Endothelial cell of umbilical vein (primary cell): ENCODE data around the gene NAT10. TPM values are rescaled to one million over a fixed set of nuclear protein-coding genes. Genes with fewer than 3 reads are reported as not detected.

ENCODE experiments used
- BruUV-seq: library from RNA; stranded (reverse); fragments of 400-500 nt; replicated peaks from 2 replicates; lab custom pipeline; 2021; lab: Mats Ljungman, UMichigan
- CTCF ChIA-PET: fragments of 300-600, 350-600 bp; sonication (Branson Sonifier 250); formaldehyde crosslinking; loops from one replicate; lab custom pipeline; 2021; ENCODE audit warnings: antibody characterized with exemption, inconsistent platforms; lab: Charles Lee
- POLR2A ChIA-PET: fragments of 300-600, 350-600 bp; sonication (Branson Sonifier 250); formaldehyde crosslinking; loops from one replicate; lab custom pipeline; 2021; ENCODE audit warnings: antibody characterized with exemption, inconsistent platforms; lab: Charles Lee
- DNase-seq: peaks from one replicate; pipeline ENCODE4 v3.0.0-alpha.2; 2011; ENCODE audit warnings: low read depth, low spot score
- FAIRE-seq: peaks from 2 replicates; lab custom pipeline; 2011; peaks lifted over from hg19 to GRCh38; lab: Jason Lieb, UNC
- H2AFZ ChIP-seq: 2 replicates; pipeline ENCODE4 v1.6.0; 2012; ENCODE audit warnings: low read depth, low read length, control low read depth, inconsistent platforms
- H3K27ac ChIP-seq: 2 replicates; pipeline ENCODE4 v1.5.1; 2011; ENCODE audit warnings: low read depth, mild to moderate bottlenecking, control low read depth, low read length, moderate library complexity; ENCODE audit not compliant: insufficient read depth
- H3K27me3 ChIP-seq, 2 experiments: 2 replicates each; pipeline versions ENCODE4 v1.6.0 to v1.6.1; 2011; ENCODE audit warnings: low read length in 2 of 2, mixed read lengths in 1 of 2; ENCODE audit not compliant: control insufficient read depth in 2 of 2, insufficient read depth in 2 of 2
- H3K36me3 ChIP-seq, 2 experiments: 2 replicates in 1 of 2; 3 replicates in 1 of 2; pipeline ENCODE4 v1.5.1; 2011; ENCODE audit warnings: low read length in 2 of 2, mild to moderate bottlenecking in 1 of 2, moderate library complexity in 1 of 2; ENCODE audit not compliant: control insufficient read depth in 2 of 2, insufficient read depth in 2 of 2; ENCODE audit errors: extremely low read depth in 1 of 2
- H3K4me1 ChIP-seq: 3 replicates; pipeline ENCODE4 v1.5.1; 2011; ENCODE audit warnings: mild to moderate bottlenecking, low read length; ENCODE audit not compliant: control insufficient read depth, insufficient read depth; ENCODE audit errors: extremely low read depth
- H3K4me2 ChIP-seq: 2 replicates; pipeline ENCODE4 v1.6.1; 2011; ENCODE audit warnings: low read length, control low read depth, mixed read lengths; ENCODE audit not compliant: insufficient read depth
- H3K4me3 ChIP-seq, 3 experiments: fragments of 200-600 bp in 1 of 3; sonication (generic), shearing (Covaris generic) in 1 of 3; replicated peaks in 1 of 3; 2 replicates each; pipeline ENCODE4 v1.5.1; 2011 to 2016; ENCODE audit warnings: control low read depth in 3 of 3, low read length in 3 of 3, mild to moderate bottlenecking in 2 of 3, inconsistent platforms in 1 of 3, low read depth in 1 of 3, moderate library complexity in 1 of 3; ENCODE audit not compliant: insufficient read depth in 1 of 3
- H3K79me2 ChIP-seq: 2 replicates; pipeline ENCODE4 v1.6.0; 2012; ENCODE audit warnings: low read length, inconsistent platforms; ENCODE audit not compliant: control insufficient read depth, insufficient read depth
- H3K9ac ChIP-seq: replicated peaks from 2 replicates; pipeline ENCODE3; 2011; ENCODE audit warnings: low read length, control low read depth; ENCODE audit not compliant: insufficient read depth; ENCODE audit errors: extremely low read depth
- H3K9me1 ChIP-seq: replicated peaks from 3 replicates; pipeline ENCODE4 v1.6.0; 2011; ENCODE audit warnings: mild to moderate bottlenecking, low read length; ENCODE audit not compliant: control insufficient read depth, insufficient read depth; ENCODE audit errors: extremely low read depth
- H3K9me3 ChIP-seq: replicated peaks from 2 replicates; pipeline ENCODE4 v1.5.1; 2012; ENCODE audit warnings: low read length, inconsistent platforms; ENCODE audit not compliant: control insufficient read depth, insufficient read depth
- H4K20me1 ChIP-seq: replicated peaks from 2 replicates; pipeline ENCODE3; 2011; ENCODE audit warnings: mild to moderate bottlenecking, low read length; ENCODE audit not compliant: control insufficient read depth, insufficient read depth; ENCODE audit errors: extremely low read depth
- EZH2 ChIP-seq: IDR thresholded peaks from 2 replicates; pipeline ENCODE4 v1.6.1; 2012; ENCODE audit warnings: borderline replicate concordance, low read depth, mild to moderate bottlenecking, moderate library complexity, low read length, inconsistent platforms; ENCODE audit not compliant: severe bottlenecking
- FOS ChIP-seq: IDR thresholded peaks from 2 replicates; pipeline ENCODE4 v1.6.1; 2011; ENCODE audit warnings: mild to moderate bottlenecking, low read length, moderate library complexity, borderline replicate concordance; ENCODE audit not compliant: insufficient read depth
- GATA2 ChIP-seq: IDR thresholded peaks from 2 replicates; pipeline ENCODE4 v1.7.0; 2011; ENCODE audit warnings: low read depth, mild to moderate bottlenecking, moderate library complexity, mixed read lengths, low read length; ENCODE audit not compliant: insufficient read length, insufficient read depth
- JUN ChIP-seq: IDR thresholded peaks from 2 replicates; pipeline ENCODE4 v1.6.1; 2011; ENCODE audit warnings: borderline replicate concordance, low read depth; ENCODE audit not compliant: insufficient read length, insufficient read depth
- MAX ChIP-seq: IDR thresholded peaks from 2 replicates; pipeline ENCODE4 v1.6.1; 2011; ENCODE audit not compliant: insufficient read depth, insufficient read length
- MYC ChIP-seq: IDR thresholded peaks from one replicate; pipeline ENCODE4 v1.6.1; 2011; ENCODE audit warnings: mild to moderate bottlenecking, low read depth, low read length
- POLR2A ChIP-seq: IDR thresholded peaks from 2 replicates; pipeline ENCODE4 v1.6.1; 2012; ENCODE audit warnings: low read depth, mild to moderate bottlenecking, control low read depth, low read length
- POLR2AphosphoS5 ChIP-seq: IDR thresholded peaks from 2 replicates; pipeline ENCODE4 v1.6.1; 2012; ENCODE audit warnings: low read depth, mild to moderate bottlenecking, control low read depth, low read length, moderate library complexity; ENCODE audit not compliant: insufficient read depth
- dilution Hi-C: fragments of 300-500 bp; cut with MboI; formaldehyde crosslinking; loops from one replicate; pipeline ENCODE4 v1.15.0; 2019; ENCODE audit warnings: low sequenced_read_pairs; ENCODE audit not compliant: extremely low pct_ligation_motif_present
- intact Hi-C: fragments of 100-400 bp; cut with micrococcal nuclease; formaldehyde crosslinking; loops from one replicate; pipeline ENCODE4 v1.10.0; 2022
- polyA plus RNA-seq, 4 experiments: library from polyadenylated mRNA; depleted of rRNA in 3 of 4; stranded (reverse) in 3 of 4; unstranded in 1 of 4; fragments of >200 nt; gene quantifications; 2 replicates each; pipeline versions ENCODE4 v1.2.1 to v1.2.3, GENCODE V29; 2011 to 2012; ENCODE audit warnings: missing spikeins in 1 of 4
- total RNA-seq: library from RNA; stranded (reverse); gene quantifications from 2 replicates; pipeline ENCODE4 v1.2.3, GENCODE V29; 2021
- TF ChIP-seq, protein P1 (sequence below), 2 donors: IDR thresholded peaks; 1 replicate in 1 of 2; 2 replicates in 1 of 2; pipeline ENCODE4 v1.5.1; 2011; ENCODE audit warnings: low read length in 2 of 2, mild to moderate bottlenecking in 2 of 2, moderate library complexity in 2 of 2, control low read depth in 1 of 2, inconsistent platforms in 1 of 2, low read depth in 1 of 2; ENCODE audit not compliant: insufficient read depth in 1 of 2; ENCODE audit errors: extremely low read depth in 1 of 2

Gene NAT10
- total and polyA plus RNA-seq, 2 donors (not counting 3 experiments of a cell fraction or from before 2014, with no cell fraction given): 32.0 to 57.6 TPM

DNA sequence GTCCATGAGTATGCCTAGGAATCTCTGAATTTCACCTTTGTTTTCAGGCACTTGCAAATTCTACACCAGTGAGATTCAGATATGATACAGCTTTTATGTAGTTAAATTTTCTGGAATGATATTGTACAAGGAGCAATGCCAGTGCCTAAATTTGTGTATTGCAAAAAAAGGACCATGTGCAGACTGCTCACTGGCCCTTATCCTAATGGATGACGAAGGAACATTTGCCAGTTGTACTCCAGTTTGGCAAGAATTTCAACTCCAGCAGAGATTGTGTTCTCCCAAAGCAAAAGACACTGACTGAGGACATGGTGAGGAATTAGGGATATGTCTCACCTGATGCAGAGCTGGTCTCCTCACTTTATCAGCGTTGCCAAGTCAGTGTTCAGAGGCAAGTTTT, 8.6 kb downstream of the NAT10 start:
- H3K9ac ChIP-seq: no peak overlapping the region
- H3K9me1 ChIP-seq: no peaks in the 10 kb centered on the region
- TF ChIP-seq GATA2 (no peak), POLR2AphosphoS5 (no peak), POLR2A (no peak), MYC (no peak), JUN (no peak), MAX (no peak), FOS (no peak), EZH2 (no peak)
- TF ChIP-seq, protein P1, sequence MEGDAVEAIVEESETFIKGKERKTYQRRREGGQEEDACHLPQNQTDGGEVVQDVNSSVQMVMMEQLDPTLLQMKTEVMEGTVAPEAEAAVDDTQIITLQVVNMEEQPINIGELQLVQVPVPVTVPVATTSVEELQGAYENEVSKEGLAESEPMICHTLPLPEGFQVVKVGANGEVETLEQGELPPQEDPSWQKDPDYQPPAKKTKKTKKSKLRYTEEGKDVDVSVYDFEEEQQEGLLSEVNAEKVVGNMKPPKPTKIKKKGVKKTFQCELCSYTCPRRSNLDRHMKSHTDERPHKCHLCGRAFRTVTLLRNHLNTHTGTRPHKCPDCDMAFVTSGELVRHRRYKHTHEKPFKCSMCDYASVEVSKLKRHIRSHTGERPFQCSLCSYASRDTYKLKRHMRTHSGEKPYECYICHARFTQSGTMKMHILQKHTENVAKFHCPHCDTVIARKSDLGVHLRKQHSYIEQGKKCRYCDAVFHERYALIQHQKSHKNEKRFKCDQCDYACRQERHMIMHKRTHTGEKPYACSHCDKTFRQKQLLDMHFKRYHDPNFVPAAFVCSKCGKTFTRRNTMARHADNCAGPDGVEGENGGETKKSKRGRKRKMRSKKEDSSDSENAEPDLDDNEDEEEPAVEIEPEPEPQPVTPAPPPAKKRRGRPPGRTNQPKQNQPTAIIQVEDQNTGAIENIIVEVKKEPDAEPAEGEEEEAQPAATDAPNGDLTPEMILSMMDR (IDR thresholded peaks at IDR 0.05; ENCODE audit: extremely low read depth in 1 of 2, insufficient read depth in 1 of 2, low read depth in 1 of 2, low read length in 2 of 2): no peak
- DNase-seq (no peak), FAIRE-seq (no peak)
- POLR2A ChIA-PET: no interaction called here
- no peak overlapping the region for H3K4me2 ChIP-seq
- intact Hi-C loops (no loop called here), dilution Hi-C loops (no loop called here)
- no peak overlapping the region for H3K4me3 ChIP-seq
- CTCF ChIA-PET: no interaction called here
- peaks cover 3% of the 10 kb centered on the region for H3K79me2 ChIP-seq
- H4K20me1 ChIP-seq: no peaks in the 10 kb centered on the region
- H3K9me3 ChIP-seq: no peaks in the 10 kb centered on the region
- BruUV-seq: no TSS peak
- H2AFZ ChIP-seq: no peak overlapping the region
- no peaks in the 10 kb centered on the region for H3K27me3 ChIP-seq
- H3K27ac ChIP-seq: no peak overlapping the region
- H3K4me1 ChIP-seq: no peaks in the 10 kb centered on the region
- H3K36me3 ChIP-seq: peaks cover 30 to 37% of the 10 kb centered on the region in 2 experiments
